Endothelial cell of umbilical vein (primary cell): ENCODE results near the gene MRNIP.

Experiments used
- EZH2 ChIP-seq: IDR thresholded peaks from 2 replicates; pipeline ENCODE4 v1.6.1; 2012; ENCODE audit warnings: borderline replicate concordance, low read depth, mild to moderate bottlenecking, moderate library complexity, low read length, inconsistent platforms; ENCODE audit not compliant: severe bottlenecking
- GATA2 ChIP-seq: IDR thresholded peaks from 2 replicates; pipeline ENCODE4 v1.7.0; 2011; ENCODE audit warnings: low read depth, mild to moderate bottlenecking, moderate library complexity, mixed read lengths, low read length; ENCODE audit not compliant: insufficient read length, insufficient read depth
- MYC ChIP-seq: IDR thresholded peaks from one replicate; pipeline ENCODE4 v1.6.1; 2011; ENCODE audit warnings: mild to moderate bottlenecking, low read depth, low read length
- POLR2A ChIP-seq: IDR thresholded peaks from 2 replicates; pipeline ENCODE4 v1.6.1; 2012; ENCODE audit warnings: low read depth, mild to moderate bottlenecking, control low read depth, low read length
- POLR2AphosphoS5 ChIP-seq: IDR thresholded peaks from 2 replicates; pipeline ENCODE4 v1.6.1; 2012; ENCODE audit warnings: low read depth, mild to moderate bottlenecking, control low read depth, low read length, moderate library complexity; ENCODE audit not compliant: insufficient read depth
- TF ChIP-seq, protein P1 (sequence below), 2 donors: IDR thresholded peaks; 1 replicate in 1 of 2; 2 replicates in 1 of 2; pipeline ENCODE4 v1.5.1; 2011; ENCODE audit warnings: low read length in 2 of 2, mild to moderate bottlenecking in 2 of 2, moderate library complexity in 2 of 2, control low read depth in 1 of 2, inconsistent platforms in 1 of 2, low read depth in 1 of 2; ENCODE audit not compliant: insufficient read depth in 1 of 2; ENCODE audit errors: extremely low read depth in 1 of 2
- TF ChIP-seq, protein P2 (sequence below): IDR thresholded peaks from 2 replicates; pipeline ENCODE4 v1.6.1; 2011; ENCODE audit not compliant: insufficient read depth, insufficient read length

DNA sequence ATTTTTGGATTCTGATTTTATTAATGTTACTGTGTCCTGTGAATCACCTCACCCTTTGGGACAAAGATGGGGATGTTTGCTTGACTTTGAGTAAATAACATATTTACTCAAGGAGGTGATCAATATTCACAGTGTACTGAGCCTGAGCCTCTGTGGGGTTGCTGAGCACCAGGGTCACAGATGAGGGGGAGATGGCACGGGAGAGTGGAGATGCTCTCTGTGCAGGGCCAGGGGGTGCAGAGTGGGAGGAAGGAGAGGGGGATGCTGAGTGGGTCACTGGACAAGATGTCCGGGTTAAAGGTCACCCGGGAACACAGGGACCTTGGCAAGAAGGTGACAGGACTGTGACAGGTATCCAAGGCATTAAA is 33.9 kb downstream of the MRNIP start:
- TF ChIP-seq, protein P1, sequence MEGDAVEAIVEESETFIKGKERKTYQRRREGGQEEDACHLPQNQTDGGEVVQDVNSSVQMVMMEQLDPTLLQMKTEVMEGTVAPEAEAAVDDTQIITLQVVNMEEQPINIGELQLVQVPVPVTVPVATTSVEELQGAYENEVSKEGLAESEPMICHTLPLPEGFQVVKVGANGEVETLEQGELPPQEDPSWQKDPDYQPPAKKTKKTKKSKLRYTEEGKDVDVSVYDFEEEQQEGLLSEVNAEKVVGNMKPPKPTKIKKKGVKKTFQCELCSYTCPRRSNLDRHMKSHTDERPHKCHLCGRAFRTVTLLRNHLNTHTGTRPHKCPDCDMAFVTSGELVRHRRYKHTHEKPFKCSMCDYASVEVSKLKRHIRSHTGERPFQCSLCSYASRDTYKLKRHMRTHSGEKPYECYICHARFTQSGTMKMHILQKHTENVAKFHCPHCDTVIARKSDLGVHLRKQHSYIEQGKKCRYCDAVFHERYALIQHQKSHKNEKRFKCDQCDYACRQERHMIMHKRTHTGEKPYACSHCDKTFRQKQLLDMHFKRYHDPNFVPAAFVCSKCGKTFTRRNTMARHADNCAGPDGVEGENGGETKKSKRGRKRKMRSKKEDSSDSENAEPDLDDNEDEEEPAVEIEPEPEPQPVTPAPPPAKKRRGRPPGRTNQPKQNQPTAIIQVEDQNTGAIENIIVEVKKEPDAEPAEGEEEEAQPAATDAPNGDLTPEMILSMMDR (IDR thresholded peaks at IDR 0.05; ENCODE audit: extremely low read depth in 1 of 2, insufficient read depth in 1 of 2, low read depth in 1 of 2, low read length in 2 of 2), result no peak
- no peak for TF ChIP-seq POLR2A
- TF ChIP-seq EZH2, result no peak
- TF ChIP-seq MYC, result no peak
- TF ChIP-seq POLR2AphosphoS5, result no peak
- TF ChIP-seq GATA2, result no peak
- TF ChIP-seq, protein P2, sequence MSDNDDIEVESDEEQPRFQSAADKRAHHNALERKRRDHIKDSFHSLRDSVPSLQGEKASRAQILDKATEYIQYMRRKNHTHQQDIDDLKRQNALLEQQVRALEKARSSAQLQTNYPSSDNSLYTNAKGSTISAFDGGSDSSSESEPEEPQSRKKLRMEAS, result no peak
